Endodermal cell (in vitro differentiated cells): ENCODE data around the gene RAB5IF. TPM values are rescaled to one million over a fixed set of nuclear protein-coding genes. Genes with fewer than 3 reads are reported as not detected.

ENCODE experiments used
- DNase-seq: peaks from one replicate; pipeline ENCODE4 v3.0.0-alpha.2; 2017
- H3K27ac ChIP-seq: 2 replicates; pipeline ENCODE4 v1.5.1; 2013; ENCODE audit warnings: mild to moderate bottlenecking, low read depth, low read length, moderate library complexity
- H3K27me3 ChIP-seq: 2 replicates; pipeline ENCODE4 v1.6.1; 2013; ENCODE audit warnings: mild to moderate bottlenecking, low read length, moderate library complexity; ENCODE audit not compliant: insufficient read depth, control insufficient read depth, poor library complexity, severe bottlenecking
- H3K36me3 ChIP-seq: 2 replicates; pipeline ENCODE4 v1.7.0; 2013; ENCODE audit warnings: mild to moderate bottlenecking, low read length, moderate library complexity; ENCODE audit not compliant: control insufficient read depth, insufficient read depth
- H3K4me1 ChIP-seq: one replicate; pipeline ENCODE4 v1.7.0; 2013; ENCODE audit warnings: low read length; ENCODE audit not compliant: control insufficient read depth, insufficient read depth
- H3K4me3 ChIP-seq: 2 replicates; pipeline ENCODE4 v1.5.1; 2013; ENCODE audit warnings: mild to moderate bottlenecking, low read length, moderate library complexity
- H3K9ac ChIP-seq: 2 replicates; pipeline ENCODE4 v1.6.1; 2013; ENCODE audit warnings: mild to moderate bottlenecking, low read length, moderate library complexity; ENCODE audit not compliant: poor library complexity, severe bottlenecking; ENCODE audit errors: extremely low read depth
- H3K9me3 ChIP-seq: 2 replicates; pipeline ENCODE4 v1.6.1; 2013; ENCODE audit warnings: mild to moderate bottlenecking, low read length, moderate library complexity; ENCODE audit not compliant: control insufficient read depth
- H3K27ac Mint-ChIP-seq: 2 replicates; pipeline ENCODE4 v1.8.0; 2020; ENCODE audit warnings: mixed read lengths
- H3K27me3 Mint-ChIP-seq: 2 replicates; pipeline ENCODE4 v1.8.0; 2021; ENCODE audit warnings: mild to moderate bottlenecking, mixed read lengths; ENCODE audit not compliant: insufficient read depth
- H3K36me3 Mint-ChIP-seq: 2 replicates; pipeline ENCODE4 v1.8.0; 2020; ENCODE audit warnings: low read depth, mixed read lengths
- H3K4me1 Mint-ChIP-seq: 2 replicates; pipeline ENCODE4 v1.8.0; 2020; ENCODE audit warnings: mixed read lengths
- H3K4me3 Mint-ChIP-seq: 2 replicates; pipeline ENCODE4 v1.8.0; 2020; ENCODE audit warnings: mild to moderate bottlenecking, moderate library complexity, mixed read lengths
- H3K9me3 Mint-ChIP-seq: 2 replicates; pipeline ENCODE4 v1.8.0; 2020; ENCODE audit warnings: mild to moderate bottlenecking, mixed read lengths
- CTCF ChIP-seq: fragments of 200-600 bp; sonication (generic); conservative IDR thresholded peaks from 2 replicates; pipeline ENCODE4 v1.5.0; 2021; ENCODE audit warnings: antibody characterized with exemption, mild to moderate bottlenecking
- WGBS, 2 experiments: methylation state at CpG; one replicate each; pipeline versions ENCODE4 v1.1.5 to v1.1.7; 2013; ENCODE audit warnings: missing lambda C conversion rate in 2 of 2, mixed read lengths in 1 of 2; ENCODE audit not compliant: insufficient coverage in 1 of 2, insufficient read length in 1 of 2; 5-methylcytosine and 5-hydroxymethylcytosine counted together
- total RNA-seq, 2 donors: library from RNA; stranded (reverse); fragmentation: NEBNext Ultra II Directional in 1 of 2; extraction: Animal tissue kit (Norgen Biotek cat#: 25700) in 1 of 2; gene quantifications; 2 replicates in 1 of 2; 3 replicates in 1 of 2; pipeline ENCODE4 v1.2.1, GENCODE V29; 2021

Gene RAB5IF
- total RNA-seq, 2 donors from 2014 or later = 98.9 to 99.9 TPM

- Mint-ChIP-seq H3K27ac (peak overlapping the region; percentile 97), H3K9me3 (peaks cover under 1% of the 10 kb centered on the region), H3K36me3 (peaks cover 5% of the 10 kb centered on the region), H3K4me1 (peaks cover 34% of the 10 kb centered on the region), H3K27me3 (no peaks in the 10 kb centered on the region), H3K4me3 (peak overlapping the region; percentile 82)
- Histone ChIP-seq H3K4me1 (peaks cover 8% of the 10 kb centered on the region), H3K36me3 (no peaks in the 10 kb centered on the region), H3K9me3 (no peaks in the 10 kb centered on the region), H3K27me3 (no peaks in the 10 kb centered on the region), H3K9ac (peak overlapping the region; percentile 67), H3K4me3 (peak overlapping the region; percentile 78), H3K27ac (no peak overlapping the region)
- WGBS, 2 experiments = 9 to 21% methylated on average over 9 to 17 of the region's 17 CpGs
- DNase-seq = peak; percentile 89
- peak; percentile 41 for TF ChIP-seq CTCF
Measured at GRCh38 chr20:36571564-36572504, 33.7 kb upstream of the RAB5IF start.

GRCh38 chr20:36572701-36573102, 32.9 kb upstream of the RAB5IF start:
- Mint-ChIP-seq H3K27ac (peak overlapping the region; percentile 97), H3K4me1 (peaks cover 34% of the 10 kb centered on the region), H3K27me3 (no peaks in the 10 kb centered on the region), H3K4me3 (peak overlapping the region; percentile 82), H3K9me3 (no peaks in the 10 kb centered on the region), H3K36me3 (no peaks in the 10 kb centered on the region)
- no peak for TF ChIP-seq CTCF
- no peak for DNase-seq
- peak overlapping the region; percentile 34 for H3K27ac ChIP-seq
- peak overlapping the region; percentile 78 for H3K4me3 ChIP-seq
- H3K9ac ChIP-seq = peak overlapping the region; percentile 67
- peaks cover under 1% of the 10 kb centered on the region for H3K36me3 ChIP-seq
- H3K27me3 ChIP-seq = no peaks in the 10 kb centered on the region
- WGBS, 2 experiments = 8 to 10% methylated on average over 18 to 20 of the region's 20 CpGs
- H3K9me3 ChIP-seq = no peaks in the 10 kb centered on the region
- peaks cover 8% of the 10 kb centered on the region for H3K4me1 ChIP-seq

- H3K36me3 ChIP-seq = peaks cover 5% of the 10 kb centered on the region
- peak within 1 kb of the TSS; percentile 97 for H3K27ac Mint-ChIP-seq
Measured at GRCh38 chr20:36573103-36573797, 32.3 kb upstream of the RAB5IF start, which contains the start of gene TGIF2. Gene TGIF2, plus strand, starts transcription at chr20:36573597. Its CDS starts 5,178 bp downstream, at chr20:36578775.

More at GRCh38 chr20:36573103-36573797, 32.3 kb upstream of the RAB5IF start, which contains the start of gene TGIF2:
- H3K27me3 ChIP-seq = no peaks in the 10 kb centered on the region
- H3K36me3 Mint-ChIP-seq = no peaks in the 10 kb centered on the region
- peak; percentile 98 for DNase-seq
- H3K27me3 Mint-ChIP-seq = no peaks in the 10 kb centered on the region
- TF ChIP-seq CTCF = no peak
- peaks cover 8% of the 10 kb centered on the region for H3K4me1 ChIP-seq
- peak within 1 kb of the TSS; percentile 86 for H3K27ac ChIP-seq
- peak within 1 kb of the TSS; percentile 90 for H3K4me3 ChIP-seq
- peak within 1 kb of the TSS; percentile 82 for H3K4me3 Mint-ChIP-seq
- H3K9me3 ChIP-seq = no peaks in the 10 kb centered on the region
- 0 to 2% methylated on average over 19 to 72 of the region's 80 CpGs for WGBS, 2 experiments
- peak within 1 kb of the TSS; percentile 86 for H3K9ac ChIP-seq
- no peaks in the 10 kb centered on the region for H3K9me3 Mint-ChIP-seq
- peaks cover 34% of the 10 kb centered on the region for H3K4me1 Mint-ChIP-seq
